Large intestine (tissue), 3 donors: ENCODE results near the gene LIN37. TPM values are rescaled to one million over a fixed set of nuclear protein-coding genes. Genes with fewer than 3 reads are reported as not detected.
A peak's percentile ranks its signal among the peaks of the same experiment; 100 is the strongest.

Experiments used
- DNase-seq, 2 donors: peaks; one replicate each; pipeline versions ENCODE4 v3.0.0 to v3.0.0-alpha.2; 2013
- H3K27ac ChIP-seq: one replicate; pipeline ENCODE4 v1.5.1; 2013; ENCODE audit warnings: low read length
- H3K27me3 ChIP-seq: 2 replicates; pipeline ENCODE4 v1.6.1; 2013; ENCODE audit warnings: low read length; ENCODE audit not compliant: control insufficient read depth, insufficient read depth
- H3K36me3 ChIP-seq: 2 replicates; pipeline ENCODE4 v1.6.1; 2013; ENCODE audit warnings: low read length; ENCODE audit not compliant: control insufficient read depth, insufficient read depth
- H3K4me1 ChIP-seq: one replicate; pipeline ENCODE4 v1.6.1; 2013; ENCODE audit warnings: low read length; ENCODE audit not compliant: control insufficient read depth, insufficient read depth
- H3K4me3 ChIP-seq: one replicate; pipeline ENCODE4 v1.5.1; 2013; ENCODE audit warnings: low read length
- H3K9me3 ChIP-seq: one replicate; pipeline ENCODE4 v1.6.1; 2013; ENCODE audit warnings: mild to moderate bottlenecking, low read depth, low read length, moderate library complexity; ENCODE audit not compliant: control insufficient read depth
- WGBS: methylation state at CpG from one replicate; pipeline ENCODE4 v1.1.5; 2013; ENCODE audit warnings: low lambda C conversion rate; ENCODE audit not compliant: insufficient coverage; 5-methylcytosine and 5-hydroxymethylcytosine counted together
- polyA plus RNA-seq: library from polyadenylated mRNA; unstranded; fragments of 120-200 nt; gene quantifications from one replicate; pipeline ENCODE4 v1.2.1, GENCODE V29; 2013

The LIN37 gene
- polyA plus RNA-seq, 1 donor = 11.3 TPM

DNA sequence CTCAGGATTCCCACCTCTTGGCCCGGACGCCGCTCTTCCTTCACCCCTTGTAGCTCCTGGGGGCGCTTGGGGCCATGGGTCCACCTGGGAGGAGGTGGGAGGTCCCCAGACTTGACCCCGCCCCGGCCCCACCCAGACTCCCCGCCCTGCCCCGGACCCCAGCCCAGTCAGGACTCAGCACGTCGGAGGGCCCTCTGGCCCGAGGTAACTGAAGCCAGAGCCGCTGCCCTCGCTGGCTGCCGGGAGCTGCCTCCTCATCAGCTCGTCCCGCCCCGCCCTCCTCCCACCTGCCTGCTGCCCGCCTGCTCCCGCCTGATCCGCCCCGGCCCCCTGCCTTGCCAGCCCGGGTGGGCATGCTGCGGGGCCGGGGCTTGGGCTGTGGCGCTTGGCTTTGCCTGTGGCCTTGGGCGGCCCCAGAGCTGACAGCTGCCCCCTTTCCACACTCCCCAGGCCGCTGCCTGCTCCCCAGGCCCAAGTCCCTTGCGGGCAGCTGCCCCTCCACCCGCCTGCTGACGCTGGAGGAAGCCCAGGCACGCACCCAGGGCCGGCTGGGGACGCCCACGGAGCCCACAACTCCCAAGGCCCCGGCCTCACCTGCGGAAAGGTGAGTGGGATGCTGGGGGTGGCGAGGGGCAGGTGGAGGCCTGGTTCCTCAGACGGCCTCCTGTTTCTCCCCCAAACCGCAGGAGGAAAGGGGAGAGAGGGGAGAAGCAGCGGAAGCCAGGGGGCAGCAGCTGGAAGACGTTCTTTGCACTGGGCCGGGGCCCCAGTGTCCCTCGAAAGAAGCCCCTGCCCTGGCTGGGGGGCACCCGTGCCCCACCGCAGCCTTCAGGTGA lies 36.3 kb downstream of the LIN37 start:
- DNase-seq = no peak
- H3K36me3 ChIP-seq = peaks cover 13% of the 10 kb centered on the region
- no CpG with 5 or more reads among the region's 45 CpGs for WGBS

GRCh38 chr19:35785339-35785627 lies 36.9 kb downstream of the LIN37 start:
- Histone ChIP-seq H3K4me3 (no peak overlapping the region), H3K4me1 (peaks cover 17% of the 10 kb centered on the region), H3K27me3 (no peaks in the 10 kb centered on the region), H3K9me3 (no peaks in the 10 kb centered on the region), H3K27ac (no peak overlapping the region), H3K36me3 (peaks cover 9% of the 10 kb centered on the region)
- WGBS = no CpG with 5 or more reads among the region's 10 CpGs
- no peak for DNase-seq

More for the DNA sequence above, 36.3 kb downstream of the LIN37 start:
- Histone ChIP-seq H3K27me3 (no peaks in the 10 kb centered on the region), H3K4me1 (peaks cover 17% of the 10 kb centered on the region), H3K4me3 (no peak overlapping the region), H3K9me3 (no peaks in the 10 kb centered on the region), H3K27ac (no peak overlapping the region)

DNA sequence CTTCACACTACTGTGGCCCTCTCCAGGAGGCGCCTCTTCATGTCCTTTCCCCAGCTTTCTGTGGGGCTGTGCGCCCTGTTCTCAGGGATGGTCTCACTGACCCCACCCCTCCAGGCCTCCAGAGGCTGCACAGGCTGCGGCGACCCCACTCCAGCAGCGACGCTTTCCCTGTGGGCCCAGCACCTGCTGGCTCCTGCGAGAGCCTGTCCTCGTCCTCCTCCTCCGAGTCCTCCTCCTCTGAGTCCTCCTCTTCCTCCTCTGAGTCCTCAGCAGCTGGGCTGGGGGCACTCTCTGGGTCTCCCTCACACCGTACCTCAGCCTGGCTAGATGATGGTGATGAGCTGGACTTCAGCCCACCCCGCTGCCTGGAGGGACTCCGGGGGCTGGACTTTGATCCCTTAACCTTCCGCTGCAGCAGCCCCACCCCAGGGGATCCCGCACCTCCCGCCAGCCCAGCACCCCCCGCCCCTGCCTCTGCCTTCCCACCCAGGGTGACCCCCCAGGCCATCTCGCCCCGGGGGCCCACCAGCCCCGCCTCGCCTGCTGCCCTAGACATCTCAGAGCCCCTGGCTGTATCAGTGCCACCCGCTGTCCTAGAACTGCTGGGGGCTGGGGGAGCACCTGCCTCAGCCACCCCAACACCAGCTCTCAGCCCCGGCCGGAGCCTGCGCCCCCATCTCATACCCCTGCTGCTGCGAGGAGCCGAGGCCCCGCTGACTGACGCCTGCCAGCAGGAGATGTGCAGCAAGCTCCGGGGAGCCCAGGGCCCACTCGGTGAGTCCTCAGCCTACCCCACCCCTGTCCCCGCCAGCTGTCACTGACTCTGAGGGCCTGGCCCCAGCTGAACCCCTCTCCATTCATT lies 38.2 kb downstream of the LIN37 start:
- Histone ChIP-seq H3K9me3 (no peaks in the 10 kb centered on the region), H3K4me1 (peaks cover 17% of the 10 kb centered on the region), H3K4me3 (no peak overlapping the region), H3K36me3 (peaks cover 6% of the 10 kb centered on the region), H3K27ac (no peak overlapping the region), H3K27me3 (no peaks in the 10 kb centered on the region)
- DNase-seq = peak; percentile 25 to 73
- no CpG with 5 or more reads among the region's 31 CpGs for WGBS

DNA sequence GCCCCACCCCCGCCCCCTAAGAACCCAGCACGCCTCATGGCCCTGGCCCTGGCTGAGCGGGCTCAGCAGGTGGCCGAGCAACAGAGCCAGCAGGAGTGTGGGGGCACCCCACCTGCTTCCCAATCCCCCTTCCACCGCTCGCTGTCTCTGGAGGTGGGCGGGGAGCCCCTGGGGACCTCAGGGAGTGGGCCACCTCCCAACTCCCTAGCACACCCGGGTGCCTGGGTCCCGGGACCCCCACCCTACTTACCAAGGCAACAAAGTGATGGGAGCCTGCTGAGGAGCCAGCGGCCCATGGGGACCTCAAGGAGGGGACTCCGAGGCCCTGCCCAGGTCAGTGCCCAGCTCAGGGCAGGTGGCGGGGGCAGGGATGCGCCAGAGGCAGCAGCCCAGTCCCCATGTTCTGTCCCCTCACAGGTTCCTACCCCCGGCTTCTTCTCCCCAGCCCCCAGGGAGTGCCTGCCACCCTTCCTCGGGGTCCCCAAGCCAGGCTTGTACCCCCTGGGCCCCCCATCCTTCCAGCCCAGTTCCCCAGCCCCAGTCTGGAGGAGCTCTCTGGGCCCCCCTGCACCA lies 38.9 kb downstream of the LIN37 start:
- no CpG with 5 or more reads among the region's 15 CpGs for WGBS
- Histone ChIP-seq H3K36me3 (peaks cover 4% of the 10 kb centered on the region), H3K27ac (no peak overlapping the region), H3K9me3 (no peaks in the 10 kb centered on the region), H3K4me1 (peaks cover 17% of the 10 kb centered on the region), H3K27me3 (no peaks in the 10 kb centered on the region), H3K4me3 (no peak overlapping the region)
- no peak for DNase-seq

- peaks cover 16% of the 10 kb centered on the region for H3K4me1 ChIP-seq
- no peaks in the 10 kb centered on the region for H3K36me3 ChIP-seq
- H3K9me3 ChIP-seq = no peaks in the 10 kb centered on the region
- no peaks in the 10 kb centered on the region for H3K27me3 ChIP-seq
- H3K27ac ChIP-seq = no peak overlapping the region
- WGBS = no CpG with 5 or more reads among the region's 12 CpGs
- no peak overlapping the region for H3K4me3 ChIP-seq
- DNase-seq = no peak
These were observed 40.0 kb downstream of the LIN37 start for GRCh38 chr19:35788205-35788960.

DNA sequence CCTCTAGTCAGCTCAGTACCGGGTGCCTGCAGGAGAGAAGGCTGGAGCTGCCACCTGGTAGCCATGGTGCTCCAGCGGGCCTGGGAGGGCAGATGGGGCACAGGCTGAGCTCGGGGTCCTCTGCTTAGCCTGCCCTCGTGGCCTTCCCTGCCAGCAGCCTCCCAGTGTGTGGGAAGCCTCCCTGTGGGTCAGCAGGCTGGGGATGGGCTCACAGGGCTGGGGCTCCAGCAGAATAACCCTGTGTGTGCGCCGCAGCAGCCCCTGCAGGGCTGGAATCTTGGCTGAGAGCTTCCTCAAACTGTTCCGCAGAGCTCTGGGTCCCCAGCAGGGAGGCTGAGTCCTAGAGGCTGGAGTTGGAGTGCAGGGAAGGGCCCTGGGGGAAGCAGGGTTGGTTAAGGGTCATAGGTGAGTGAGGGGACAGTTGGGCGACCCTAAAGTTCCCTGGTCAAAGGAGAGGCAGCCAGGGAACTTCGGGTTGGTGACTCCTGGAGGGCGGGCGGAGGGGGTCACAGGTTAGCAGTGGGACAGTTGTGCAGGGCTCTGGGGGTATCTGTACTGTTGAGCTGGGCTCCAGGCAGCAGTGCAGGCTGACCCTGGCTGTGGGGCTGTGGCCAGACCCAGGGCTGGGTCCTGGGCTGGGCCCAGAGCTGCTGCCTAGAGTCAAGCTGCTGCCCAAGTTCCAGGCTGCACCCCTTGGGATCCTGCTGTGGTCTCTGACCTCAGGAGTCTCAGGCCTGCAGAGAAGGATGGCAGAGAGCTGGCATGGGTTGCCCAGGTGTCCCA lies 41.0 kb downstream of the LIN37 start:
- Histone ChIP-seq H3K9me3 (no peaks in the 10 kb centered on the region), H3K4me3 (no peak overlapping the region), H3K4me1 (peaks cover 13% of the 10 kb centered on the region), H3K27ac (no peak overlapping the region), H3K27me3 (no peaks in the 10 kb centered on the region), H3K36me3 (no peaks in the 10 kb centered on the region)
- no peak for DNase-seq
- no CpG with 5 or more reads among the region's 11 CpGs for WGBS

- Histone ChIP-seq H3K27me3 (no peaks in the 10 kb centered on the region), H3K9me3 (no peaks in the 10 kb centered on the region), H3K4me1 (peaks cover 10% of the 10 kb centered on the region), H3K36me3 (no peaks in the 10 kb centered on the region), H3K4me3 (no peak overlapping the region), H3K27ac (no peak overlapping the region)
- no peak for DNase-seq
- WGBS = no CpG with 5 or more reads among the region's 19 CpGs
These were observed 41.9 kb downstream of the LIN37 start for GRCh38 chr19:35789978-35790944.

GRCh38 chr19:35790981-35791813 lies 42.8 kb downstream of the LIN37 start:
- Histone ChIP-seq H3K4me3 (no peak overlapping the region), H3K27me3 (peaks cover 3% of the 10 kb centered on the region), H3K27ac (no peak overlapping the region), H3K36me3 (no peaks in the 10 kb centered on the region), H3K4me1 (peaks cover 3% of the 10 kb centered on the region), H3K9me3 (no peaks in the 10 kb centered on the region)
- WGBS = no CpG with 5 or more reads among the region's 20 CpGs
- no peak for DNase-seq
